Measurements from ENCODE around the gene CCDC146.
"Not testable (repeated sequence)": the region's sequence is repeated elsewhere in the genome, so short reads cannot be mapped to it uniquely, and the experiment has no call there.

- not testable (repeated sequence) for TF ChIP-seq CTCF (IDR thresholded peaks at IDR 0.05); SIN3A (IDR thresholded peaks at IDR 0.05; ENCODE audit: borderline replicate concordance, low read depth, low read length)
These were observed 42.2 kb upstream of the CCDC146 start for GRCh38 chr7:77080236-77080635.
